ENCODE results near the gene SGMS1.
"Not testable (repeated sequence)": the region's sequence is repeated elsewhere in the genome, so short reads cannot be mapped to it uniquely, and the experiment has no call there.

SGMS1 gene

DNA sequence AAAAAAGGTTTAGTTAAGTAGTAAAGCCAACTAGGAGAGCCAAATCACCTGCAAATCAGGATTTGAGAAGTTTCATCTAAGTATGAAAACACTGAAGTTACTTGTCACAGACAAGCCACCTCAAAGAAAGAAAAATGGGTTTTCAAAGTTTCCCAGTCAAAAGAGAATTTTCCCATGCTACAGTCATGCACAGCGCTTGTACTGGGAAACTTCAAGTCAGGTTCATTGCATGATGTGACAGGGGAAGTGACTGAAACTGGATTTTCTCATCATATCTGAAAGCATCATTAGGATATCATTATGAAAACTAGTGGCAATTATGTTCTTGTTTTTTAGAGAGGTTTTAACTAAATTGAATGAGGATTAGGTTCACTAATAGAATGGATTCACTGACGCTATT, 167.0 kb downstream of the SGMS1 start:
- no peak for DNase-seq

DNA sequence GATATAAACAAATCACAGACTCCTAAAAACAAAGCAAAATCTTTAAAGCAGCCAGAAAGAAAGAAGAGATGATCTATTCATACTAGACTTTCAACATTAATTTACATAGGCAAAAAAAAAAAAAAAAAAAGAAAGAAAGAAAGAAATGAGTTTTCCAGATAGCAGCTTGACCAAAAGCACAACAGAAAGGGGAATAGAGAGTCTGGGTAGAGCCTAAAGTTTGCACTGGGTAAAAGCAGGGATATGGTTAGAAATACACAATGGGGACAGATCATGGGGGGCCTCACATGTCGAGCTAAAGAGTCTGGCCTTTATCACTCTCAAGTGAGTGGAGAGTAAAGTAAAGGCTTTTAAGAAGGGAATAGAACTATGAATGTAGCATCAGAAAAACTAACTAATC, 169.8 kb downstream of the SGMS1 start:
- DNase-seq, result no peak

GRCh38 chr10:50452603-50453002, 171.2 kb downstream of the SGMS1 start:
- DNase-seq, result no peak

GRCh38 chr10:50447691-50448090, 176.1 kb downstream of the SGMS1 start:
- DNase-seq, result no peak

DNA sequence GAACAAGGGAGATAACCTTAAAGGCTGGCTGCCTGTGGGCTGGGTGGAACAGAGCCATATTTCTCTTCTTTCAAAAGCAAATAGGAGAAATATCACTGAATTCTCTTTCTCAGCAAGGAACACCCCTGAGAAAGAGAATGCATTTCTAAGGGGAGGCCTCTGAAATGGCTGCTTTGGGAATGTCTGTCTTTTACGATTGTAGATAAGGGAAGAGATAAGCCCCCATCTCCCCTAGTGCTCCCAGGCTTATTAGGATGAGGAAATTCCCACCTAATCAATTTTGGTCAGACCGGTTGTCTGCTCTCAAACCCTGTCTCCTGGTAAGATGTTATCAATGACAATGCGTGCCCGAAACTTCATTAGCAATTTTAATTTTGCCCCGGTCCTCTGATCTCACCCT, 178.0 kb downstream of the SGMS1 start:
- DNase-seq, result not testable (repeated sequence)

- DNase-seq, result no peak
These were observed 183.3 kb downstream of the SGMS1 start for GRCh38 chr10:50440489-50440888.

DNA sequence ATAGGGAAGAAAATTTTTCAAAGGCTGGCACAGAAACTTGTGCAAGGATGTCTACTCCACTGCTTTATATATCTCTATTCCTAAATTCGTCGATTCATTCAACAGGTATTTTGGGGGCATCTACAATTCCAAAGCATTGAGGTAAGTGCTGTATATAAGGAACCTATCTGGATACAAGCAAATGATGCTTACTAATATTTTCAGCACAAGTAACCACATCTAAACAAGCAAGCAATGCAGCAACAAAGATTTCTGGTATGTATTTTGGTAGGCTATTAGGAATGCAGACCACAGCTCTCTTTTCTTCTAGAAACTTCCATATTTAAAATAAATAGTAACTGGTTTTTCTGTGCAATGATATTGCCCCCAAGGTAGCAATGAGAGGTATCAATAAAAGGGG, 183.9 kb downstream of the SGMS1 start:
- no peak for DNase-seq

DNA sequence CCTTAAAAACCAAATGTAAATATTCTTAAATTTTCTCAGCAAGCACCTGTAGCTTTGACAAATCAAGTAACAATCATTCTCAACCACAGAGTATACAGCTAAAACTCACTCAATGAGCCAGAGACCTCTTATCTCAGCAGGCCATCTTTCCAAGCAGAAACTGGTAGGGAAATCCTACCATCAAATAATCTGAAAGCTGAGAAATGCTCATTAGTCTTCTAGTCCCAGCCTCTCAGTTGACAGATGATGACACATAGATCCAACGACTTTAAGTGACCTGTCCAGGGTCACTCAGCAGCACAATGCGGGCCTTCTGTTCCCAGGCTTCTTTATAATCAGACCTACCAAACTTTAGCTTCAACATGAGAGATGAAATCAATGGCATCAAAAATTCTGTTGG, 184.6 kb downstream of the SGMS1 start:
- no peak for DNase-seq

- no peak for DNase-seq
These were observed 185.5 kb downstream of the SGMS1 start for GRCh38 chr10:50438049-50438936.

GRCh38 chr10:50437248-50437647, 186.5 kb downstream of the SGMS1 start:
- DNase-seq, result no peak

GRCh38 chr10:50436805-50437204, 187.0 kb downstream of the SGMS1 start:
- DNase-seq, result no peak

DNA sequence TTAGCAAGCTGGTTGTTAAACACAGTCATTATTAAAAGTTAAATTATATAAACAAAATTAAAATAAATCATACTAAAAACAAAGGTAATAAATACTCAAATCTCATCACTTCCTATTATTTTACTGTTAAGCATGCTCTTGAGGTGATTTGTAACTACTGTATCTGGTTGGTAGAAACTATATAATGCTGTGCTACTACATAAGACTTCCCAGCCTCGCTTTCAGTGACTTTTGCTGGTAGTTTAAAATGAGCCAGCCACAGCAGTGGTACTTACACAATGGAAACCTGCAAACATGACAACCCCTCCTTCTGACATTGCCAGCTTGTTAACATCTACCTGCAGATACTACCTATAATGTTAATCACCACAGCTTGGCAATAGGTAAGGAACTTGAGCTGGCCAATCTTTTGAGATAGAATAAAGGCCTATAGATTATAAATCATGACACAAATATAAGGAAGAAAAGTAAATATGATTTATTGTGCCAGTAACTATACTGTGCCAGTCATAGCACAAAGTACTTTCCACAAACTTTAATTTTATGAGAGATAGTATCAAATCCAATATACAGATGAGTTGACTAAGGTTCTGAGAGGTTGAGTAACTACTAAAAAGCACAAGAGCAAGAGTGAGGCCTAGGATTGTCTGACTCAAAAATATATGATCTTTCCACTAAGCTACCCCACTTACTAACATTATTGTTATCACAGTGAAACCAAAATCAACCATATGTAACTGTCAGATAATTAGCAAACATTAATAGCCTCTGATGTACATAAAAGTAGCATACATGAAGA, 191.3 kb downstream of the SGMS1 start:
- no peak for DNase-seq

DNA sequence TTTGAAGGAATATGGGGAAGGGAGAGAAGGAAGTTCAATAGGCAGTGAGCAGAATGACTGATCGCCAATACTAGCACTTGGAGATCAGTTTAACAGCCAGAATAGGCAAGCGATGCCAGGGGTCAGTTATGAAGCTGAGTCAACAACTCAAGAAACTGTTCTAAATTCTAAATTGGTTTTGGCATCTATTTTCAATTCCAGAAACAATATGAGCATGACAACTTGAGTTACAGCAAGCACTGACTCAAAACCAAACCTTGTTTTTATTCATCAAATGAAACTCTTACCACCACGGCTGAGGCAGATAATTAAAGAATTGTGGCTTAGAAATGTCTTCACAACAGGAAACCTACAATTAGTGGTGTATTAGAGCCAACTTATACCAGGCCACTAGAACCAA, 192.0 kb downstream of the SGMS1 start:
- DNase-seq, result no peak

- no peak for DNase-seq
These were observed 192.6 kb downstream of the SGMS1 start for GRCh38 chr10:50431133-50431532.

DNA sequence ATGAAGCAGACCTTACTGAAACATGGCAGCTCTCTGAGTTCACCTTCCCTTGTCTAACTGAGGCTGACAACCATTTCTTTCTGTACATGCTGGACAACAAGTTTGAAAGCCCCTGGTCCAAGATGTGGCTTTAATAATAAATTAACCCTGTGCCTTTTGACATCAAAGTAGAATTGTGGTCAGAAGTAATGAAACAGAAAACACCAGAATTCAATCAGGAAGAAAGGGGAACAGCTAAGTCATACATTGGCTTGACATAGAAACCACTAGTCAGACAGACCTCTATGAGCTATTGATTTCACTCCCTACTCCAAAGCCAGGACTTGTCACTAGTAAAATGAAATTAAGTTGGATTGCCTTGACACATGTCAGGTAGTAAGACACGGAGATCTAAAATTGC, 197.3 kb downstream of the SGMS1 start:
- no peak for DNase-seq

GRCh38 chr10:50425215-50425614, 198.5 kb downstream of the SGMS1 start:
- not testable (repeated sequence) for DNase-seq

DNA sequence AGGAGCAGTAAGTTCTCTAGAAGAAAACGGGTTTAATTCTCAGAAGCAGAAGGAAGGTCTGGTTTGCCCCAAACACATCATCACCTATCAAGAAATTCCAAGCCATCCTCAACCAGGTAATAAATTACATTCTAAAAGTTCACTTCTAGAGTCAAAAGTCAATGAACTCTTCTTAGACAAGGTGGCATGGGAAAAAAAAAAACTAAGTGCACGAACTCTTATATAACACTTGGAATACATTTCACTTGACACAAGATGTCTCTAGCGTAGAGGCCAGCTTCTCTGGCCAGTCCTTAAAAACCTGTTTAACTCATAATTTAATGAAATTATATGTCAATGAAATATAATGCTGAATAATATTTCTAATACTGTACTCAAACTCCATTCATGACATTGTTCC, 200.3 kb downstream of the SGMS1 start:
- DNase-seq, result no peak

DNA sequence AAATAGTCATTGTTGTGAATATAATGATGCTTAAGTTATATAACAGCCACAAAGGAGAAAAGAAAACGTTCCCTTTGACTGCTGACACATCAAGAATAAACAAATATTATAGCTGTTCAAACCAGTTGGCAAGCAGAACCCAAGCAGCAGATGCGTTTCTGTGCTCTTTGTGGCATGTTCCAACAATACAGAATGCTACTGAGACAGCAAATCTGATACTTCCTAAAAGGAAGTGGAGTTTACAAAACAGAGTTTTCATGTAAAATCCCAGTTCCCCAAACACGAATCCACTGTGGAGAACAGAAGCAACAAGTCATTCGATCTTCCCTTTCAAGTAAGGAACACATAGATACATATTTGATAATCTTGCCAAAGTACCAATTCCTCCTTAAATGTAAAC, 201.5 kb downstream of the SGMS1 start:
- DNase-seq, result no peak

DNA sequence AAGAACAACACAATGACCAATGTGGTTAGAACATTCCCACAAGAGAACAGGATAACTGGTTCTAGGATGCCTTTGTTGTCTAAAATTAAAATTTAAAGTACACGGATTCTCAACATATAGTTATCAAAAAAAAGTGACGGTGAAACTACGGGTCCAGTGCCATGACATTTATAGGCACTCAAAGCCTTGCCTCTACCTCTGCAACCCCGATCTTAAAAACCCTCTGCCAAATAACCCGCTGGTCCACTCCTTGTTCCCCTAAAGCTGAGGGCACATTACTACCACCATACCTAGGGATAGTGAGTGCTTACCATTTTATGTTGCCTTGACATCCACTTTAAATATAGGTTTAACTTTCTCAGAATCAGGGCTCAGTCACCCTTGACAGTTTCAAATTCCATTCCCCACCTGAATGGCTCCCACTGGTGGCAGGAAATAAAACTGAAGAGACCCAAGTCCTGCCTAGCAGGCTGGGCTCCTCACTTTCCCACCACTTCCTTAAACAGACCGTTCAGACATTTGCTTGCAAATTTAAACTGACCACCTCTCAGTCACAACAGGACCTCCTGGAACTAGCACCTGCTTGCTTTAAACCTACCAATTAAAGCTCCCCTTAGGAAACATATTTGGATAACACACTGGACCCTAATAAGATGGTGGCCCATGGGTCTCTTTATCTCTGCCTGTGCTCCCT, 202.6 kb downstream of the SGMS1 start:
- DNase-seq, result no peak

DNA sequence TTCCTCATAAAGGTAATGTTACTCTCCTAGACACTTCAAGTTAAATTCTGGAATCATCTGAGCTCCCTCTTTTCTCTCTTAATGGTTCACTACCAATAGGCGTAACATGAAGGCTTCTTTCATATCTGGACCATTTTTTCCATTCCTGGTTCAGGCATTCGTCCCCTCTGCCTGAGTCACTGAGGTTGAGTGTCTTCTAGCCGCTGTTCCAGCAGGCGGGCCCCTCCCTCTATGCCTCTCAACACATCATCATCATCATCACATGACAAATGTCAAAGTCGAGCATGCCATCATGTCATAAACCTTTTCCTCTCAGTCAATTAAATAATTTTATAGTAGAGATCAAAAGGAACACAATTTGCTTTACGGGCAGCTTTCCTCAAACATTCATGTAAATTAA, 203.6 kb downstream of the SGMS1 start:
- no peak for DNase-seq

GRCh38 chr10:50419756-50420155, 204.0 kb downstream of the SGMS1 start:
- DNase-seq, result no peak

DNA sequence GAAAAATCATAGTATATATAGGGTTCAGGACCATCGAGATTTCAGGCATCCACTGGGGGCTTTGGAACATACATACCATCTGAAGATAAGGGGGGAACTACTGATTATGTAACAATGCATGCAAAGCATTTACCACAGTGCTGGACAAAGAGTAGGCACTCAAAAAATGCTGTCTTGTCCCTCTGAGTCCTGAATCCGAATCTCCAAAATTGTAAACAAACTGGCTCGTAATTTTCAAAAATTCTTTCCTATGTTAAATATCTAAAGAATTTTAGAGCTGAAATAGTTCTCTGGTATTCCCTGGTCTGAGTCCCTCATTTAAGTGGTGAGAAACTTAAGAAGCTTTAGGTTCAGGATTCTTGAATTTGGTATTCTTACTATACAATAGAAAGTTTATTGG, 204.7 kb downstream of the SGMS1 start:
- DNase-seq, result no peak
